Hepatocyte (in vitro differentiated cells): ENCODE results near the gene UPF2. TPM values are rescaled to one million over a fixed set of nuclear protein-coding genes. Genes with fewer than 3 reads are reported as not detected.

Experiments used
- DNase-seq: peaks from one replicate; pipeline ENCODE4 v3.0.0-alpha.2; 2016; ENCODE audit warnings: low spot score
- H2AFZ ChIP-seq: fragments of 200-600 bp; sonication (generic); 2 replicates; pipeline ENCODE4 v1.6.0; 2016; ENCODE audit warnings: antibody characterized with exemption, mild to moderate bottlenecking
- H3K27ac ChIP-seq: fragments of 200-600 bp; sonication (generic); 2 replicates; pipeline ENCODE4 v1.5.1; 2016; ENCODE audit warnings: mild to moderate bottlenecking
- H3K27me3 ChIP-seq: fragments of 200-600 bp; sonication (generic); 2 replicates; pipeline ENCODE4 v1.6.1; 2016
- H3K36me3 ChIP-seq: fragments of 200-600 bp; sonication (generic); replicated peaks from 2 replicates; pipeline ENCODE4 v1.5.1; 2016; ENCODE audit warnings: low read depth; ENCODE audit not compliant: insufficient read depth
- H3K4me1 ChIP-seq: fragments of 200-600 bp; sonication (generic); 2 replicates; pipeline ENCODE4 v1.5.1; 2016; ENCODE audit warnings: mild to moderate bottlenecking, moderate library complexity; ENCODE audit not compliant: insufficient read depth
- H3K4me2 ChIP-seq: fragments of 200-600 bp; sonication (generic); 2 replicates; pipeline ENCODE4 v1.6.0; 2016
- H3K4me3 ChIP-seq: fragments of 200-600 bp; sonication (generic); 2 replicates; pipeline ENCODE4 v1.5.1; 2016; ENCODE audit warnings: mild to moderate bottlenecking
- H3K79me2 ChIP-seq: fragments of 200-600 bp; sonication (generic); 2 replicates; pipeline ENCODE4 v1.6.0; 2017; ENCODE audit warnings: mild to moderate bottlenecking
- H3K9me2 ChIP-seq: fragments of 200-600 bp; sonication (generic); replicated peaks from 2 replicates; pipeline ENCODE4 v1.6.0; 2017; ENCODE audit warnings: mild to moderate bottlenecking; ENCODE audit not compliant: insufficient read depth
- H3K9me3 ChIP-seq: fragments of 200-600 bp; sonication (generic); 2 replicates; pipeline ENCODE4 v1.5.1; 2016; ENCODE audit warnings: low read depth, mild to moderate bottlenecking
- H4K20me1 ChIP-seq: fragments of 200-600 bp; sonication (generic); 2 replicates; pipeline ENCODE4 v1.6.0; 2016; ENCODE audit warnings: mild to moderate bottlenecking; ENCODE audit not compliant: insufficient read depth, poor library complexity, severe bottlenecking
- EZH2 ChIP-seq: fragments of 200-600 bp; sonication (generic); IDR thresholded peaks from 2 replicates; pipeline ENCODE4 v1.6.1; 2016; ENCODE audit warnings: antibody characterized with exemption, mild to moderate bottlenecking, borderline replicate concordance
- EZH2phosphoT487 ChIP-seq: fragments of 200-600 bp; sonication (generic); IDR thresholded peaks from one replicate; pipeline ENCODE4 v1.6.1; 2018; ENCODE audit warnings: antibody characterized with exemption, mild to moderate bottlenecking, low read depth, moderate library complexity; ENCODE audit not compliant: unreplicated experiment, severe bottlenecking
- whole genome bisulfite sequencing: methylation state at CpG from one replicate; pipeline ENCODE4 v1.1.6; 2016; ENCODE audit warnings: low lambda C conversion rate; ENCODE audit errors: missing lambda C conversion rate; 5-methylcytosine and 5-hydroxymethylcytosine counted together
- polyA plus RNA-seq: library from polyadenylated mRNA; unstranded; fragments of >200 nt; fragmentation: Nextera tagmentation; extraction: Ambion mirVana; gene quantifications from 2 replicates; pipeline ENCODE4 v1.2.1, GENCODE V29; 2016
- total RNA-seq: library from RNA; depleted of rRNA; stranded (reverse); fragments of >200 nt; gene quantifications from 2 replicates; pipeline ENCODE4 v1.2.3, GENCODE V29; 2014
- TF ChIP-seq, protein P1 (sequence below): fragments of 200-600 bp; sonication (generic); IDR thresholded peaks from 2 replicates; pipeline ENCODE4 v1.5.1; 2016; ENCODE audit warnings: antibody characterized with exemption, mild to moderate bottlenecking; ENCODE audit not compliant: poor library complexity

Gene UPF2
- total and polyA plus RNA-seq, 2 experiments from 2014 or later, result 12.3 to 14.5 TPM

GRCh38 chr10:12045596-12045995 is 3.0 kb upstream of the UPF2 start:
- peaks cover 5% of the 10 kb centered on the region for H4K20me1 ChIP-seq
- no peaks in the 10 kb centered on the region for H3K27me3 ChIP-seq
- H3K36me3 ChIP-seq, result no peaks in the 10 kb centered on the region
- H3K27ac ChIP-seq, result no peak overlapping the region
- 87% methylated on average over 5 of the region's 5 CpGs for WGBS
- TF ChIP-seq EZH2phosphoT487, result no peak
- no peak for TF ChIP-seq EZH2
- peaks cover 19% of the 10 kb centered on the region for H3K79me2 ChIP-seq
- no peaks in the 10 kb centered on the region for H3K9me3 ChIP-seq
- H3K4me2 ChIP-seq, result no peak overlapping the region
- no peak overlapping the region for H3K4me3 ChIP-seq
- DNase-seq, result no peak
- no peaks in the 10 kb centered on the region for H3K9me2 ChIP-seq
- peaks cover 8% of the 10 kb centered on the region for H3K4me1 ChIP-seq
- H2AFZ ChIP-seq, result no peak overlapping the region

- Histone ChIP-seq H3K36me3 (no peaks in the 10 kb centered on the region), H2AFZ (peak overlapping the region; percentile 94), H3K4me2 (peak overlapping the region; percentile 81), H3K4me3 (peak overlapping the region; percentile 96), H3K4me1 (peaks cover 13% of the 10 kb centered on the region), H3K27me3 (no peaks in the 10 kb centered on the region), H3K27ac (peak overlapping the region; percentile 98), H3K9me2 (no peaks in the 10 kb centered on the region), H3K9me3 (no peaks in the 10 kb centered on the region), H4K20me1 (peaks cover 11% of the 10 kb centered on the region), H3K79me2 (peaks cover 51% of the 10 kb centered on the region)
- 1% methylated on average over 14 of the region's 31 CpGs for WGBS
- DNase-seq, result peak; percentile 59
- TF ChIP-seq EZH2 (no peak), EZH2phosphoT487 (no peak)
- TF ChIP-seq, protein P1, sequence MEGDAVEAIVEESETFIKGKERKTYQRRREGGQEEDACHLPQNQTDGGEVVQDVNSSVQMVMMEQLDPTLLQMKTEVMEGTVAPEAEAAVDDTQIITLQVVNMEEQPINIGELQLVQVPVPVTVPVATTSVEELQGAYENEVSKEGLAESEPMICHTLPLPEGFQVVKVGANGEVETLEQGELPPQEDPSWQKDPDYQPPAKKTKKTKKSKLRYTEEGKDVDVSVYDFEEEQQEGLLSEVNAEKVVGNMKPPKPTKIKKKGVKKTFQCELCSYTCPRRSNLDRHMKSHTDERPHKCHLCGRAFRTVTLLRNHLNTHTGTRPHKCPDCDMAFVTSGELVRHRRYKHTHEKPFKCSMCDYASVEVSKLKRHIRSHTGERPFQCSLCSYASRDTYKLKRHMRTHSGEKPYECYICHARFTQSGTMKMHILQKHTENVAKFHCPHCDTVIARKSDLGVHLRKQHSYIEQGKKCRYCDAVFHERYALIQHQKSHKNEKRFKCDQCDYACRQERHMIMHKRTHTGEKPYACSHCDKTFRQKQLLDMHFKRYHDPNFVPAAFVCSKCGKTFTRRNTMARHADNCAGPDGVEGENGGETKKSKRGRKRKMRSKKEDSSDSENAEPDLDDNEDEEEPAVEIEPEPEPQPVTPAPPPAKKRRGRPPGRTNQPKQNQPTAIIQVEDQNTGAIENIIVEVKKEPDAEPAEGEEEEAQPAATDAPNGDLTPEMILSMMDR, result no peak
Observed at GRCh38 chr10:12042409-12042796, 206 bp downstream of the UPF2 start.

DNA sequence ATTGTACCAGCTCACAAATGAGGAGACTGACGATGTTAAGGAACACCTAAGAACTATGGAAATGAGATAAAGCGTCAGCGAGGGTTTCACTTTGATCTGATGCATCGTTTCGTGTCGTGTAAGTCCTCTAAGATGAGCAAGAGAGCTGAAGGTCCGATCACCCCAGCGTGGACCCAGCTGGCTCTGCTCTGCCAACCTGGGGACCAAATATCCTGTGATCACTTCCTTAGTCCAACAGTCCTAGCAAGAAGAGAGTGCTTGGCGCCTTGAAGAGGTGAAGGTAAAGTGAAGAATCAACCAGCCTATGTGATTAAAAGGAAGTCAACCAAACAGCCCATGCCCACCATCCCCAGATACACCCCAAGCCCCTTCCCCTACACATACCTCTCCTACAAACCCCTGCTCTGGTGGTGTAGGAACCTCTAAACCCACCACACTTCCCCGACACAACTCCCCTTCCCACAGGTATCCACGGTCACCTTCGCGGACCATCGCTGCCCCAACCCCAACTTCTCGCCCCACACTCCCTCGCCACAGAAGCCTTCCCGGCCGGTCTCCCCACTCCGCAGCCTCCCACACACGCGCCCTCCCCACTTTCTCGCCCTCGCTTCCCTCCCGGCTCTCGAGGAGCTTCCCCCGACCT is 722 bp downstream of the UPF2 start:
- TF ChIP-seq EZH2 (no peak), EZH2phosphoT487 (no peak)
- TF ChIP-seq, protein P1, result no peak
- peaks cover 11% of the 10 kb centered on the region for H4K20me1 ChIP-seq
- peak overlapping the region; percentile 81 for H3K4me2 ChIP-seq
- no peaks in the 10 kb centered on the region for H3K36me3 ChIP-seq
- H3K9me2 ChIP-seq, result no peaks in the 10 kb centered on the region
- peaks cover 13% of the 10 kb centered on the region for H3K4me1 ChIP-seq
- H3K27ac ChIP-seq, result peak overlapping the region; percentile 98
- H3K4me3 ChIP-seq, result peak overlapping the region; percentile 96
- WGBS, result 3% methylated on average over 13 of the region's 26 CpGs
- DNase-seq, result peak; percentile 56
- no peaks in the 10 kb centered on the region for H3K27me3 ChIP-seq
- H3K9me3 ChIP-seq, result no peaks in the 10 kb centered on the region
- peaks cover 56% of the 10 kb centered on the region for H3K79me2 ChIP-seq
- peak overlapping the region; percentile 94 for H2AFZ ChIP-seq

DNA sequence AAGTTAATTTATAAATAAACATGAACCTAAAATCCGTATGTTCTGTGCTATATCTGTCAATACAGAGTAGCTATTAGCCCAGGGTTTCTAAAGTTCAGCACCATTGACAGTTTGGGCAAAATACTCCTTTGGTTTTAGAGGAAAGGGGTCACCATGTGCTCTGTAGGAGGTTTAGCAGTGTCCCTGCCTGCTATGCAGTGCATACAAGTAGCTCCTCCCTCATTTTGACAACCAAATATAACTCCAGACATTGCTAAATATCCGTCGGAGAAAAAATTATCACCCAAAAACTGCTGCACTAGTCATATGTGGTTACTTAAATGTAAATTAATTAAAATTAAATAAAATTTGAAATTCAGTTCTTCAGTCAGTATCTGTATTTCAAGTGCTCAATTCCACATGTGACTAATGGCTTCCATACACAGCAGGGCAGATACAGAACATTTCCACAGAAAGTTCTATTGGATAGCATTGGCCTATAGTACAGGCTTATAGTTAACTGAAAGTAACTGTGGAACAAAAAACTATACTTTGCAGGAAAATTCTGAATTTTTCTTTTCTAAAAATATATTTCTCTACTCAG is 6.4 kb downstream of the UPF2 start:
- Histone ChIP-seq H3K9me3 (no peaks in the 10 kb centered on the region), H3K4me3 (no peak overlapping the region), H3K27ac (no peak overlapping the region), H3K27me3 (no peaks in the 10 kb centered on the region), H3K4me2 (no peak overlapping the region), H3K9me2 (no peaks in the 10 kb centered on the region), H3K79me2 (peaks cover 86% of the 10 kb centered on the region), H2AFZ (no peak overlapping the region), H3K4me1 (peaks cover 10% of the 10 kb centered on the region), H4K20me1 (peaks cover 13% of the 10 kb centered on the region), H3K36me3 (no peaks in the 10 kb centered on the region)
- no peak for TF ChIP-seq EZH2phosphoT487
- no peak for TF ChIP-seq EZH2
- TF ChIP-seq, protein P1, result no peak
- DNase-seq, result no peak
- WGBS, result 94% methylated on average over 3 of the region's 3 CpGs
